SU-DHL-6 (cell line): ENCODE measurements around the gene AHR.
"Not testable (repeated sequence)": the region's sequence is repeated elsewhere in the genome, so short reads cannot be mapped to it uniquely, and the experiment has no call there.

Experiments
- H2AFZ ChIP-seq: fragments of 200-600 bp; sonication (generic); 2 replicates; pipeline ENCODE4 v1.6.1; 2014; ENCODE audit warnings: low read depth, mild to moderate bottlenecking, moderate library complexity, mixed read lengths, antibody characterized with exemption, low read length; ENCODE audit not compliant: severe bottlenecking
- H3F3A ChIP-seq: fragments of 200-600 bp; shearing (Covaris generic); 2 replicates; pipeline ENCODE4 v1.6.0; 2016; ENCODE audit warnings: antibody characterized with exemption, mild to moderate bottlenecking; ENCODE audit not compliant: insufficient read depth
- H3K27ac ChIP-seq: fragments of 200-600 bp; sonication (generic); 2 replicates; pipeline ENCODE4 v1.5.1; 2016; ENCODE audit warnings: low read depth, mild to moderate bottlenecking, low read length, moderate library complexity, mixed read lengths
- H3K27me3 ChIP-seq: fragments of 200-600 bp; sonication (generic), shearing (Covaris generic); 2 replicates; pipeline ENCODE4 v1.6.0; 2014; ENCODE audit warnings: mild to moderate bottlenecking, low read length
- H3K36me3 ChIP-seq: fragments of 200-600 bp; sonication (generic); 2 replicates; pipeline ENCODE4 v1.6.1; 2014; ENCODE audit warnings: mild to moderate bottlenecking, low read length, mixed read lengths
- H3K4me2 ChIP-seq: fragments of 300-600, 200-600 bp; shearing (Covaris generic), sonication (generic); 2 replicates; pipeline ENCODE4 v1.6.0; 2014; ENCODE audit warnings: low read length, low read depth, mild to moderate bottlenecking; ENCODE audit not compliant: poor library complexity, severe bottlenecking
- H3K4me3 ChIP-seq: fragments of 200-600 bp; sonication (generic); 2 replicates; pipeline ENCODE4 v1.5.1; 2014; ENCODE audit warnings: antibody characterized with exemption, low read length, mild to moderate bottlenecking, mixed read lengths; ENCODE audit not compliant: insufficient read depth, poor library complexity, severe bottlenecking
- H3K79me2 ChIP-seq: fragments of 200-600 bp; sonication (generic); 2 replicates; pipeline ENCODE4 v1.6.1; 2014; ENCODE audit warnings: mild to moderate bottlenecking, low read length, moderate library complexity; ENCODE audit not compliant: insufficient read depth
- H3K9ac ChIP-seq: fragments of 200-600 bp; sonication (generic); 2 replicates; pipeline ENCODE4 v1.7.0; 2014; ENCODE audit warnings: mild to moderate bottlenecking, low read length
- H3K9me2 ChIP-seq: fragments of 200-600 bp; sonication (generic); replicated peaks from 2 replicates; pipeline ENCODE4 v1.6.1; 2014; ENCODE audit warnings: low read length; ENCODE audit not compliant: insufficient read depth
- H3K9me3 ChIP-seq: fragments of 200-600 bp; sonication (generic); 2 replicates; pipeline ENCODE4 v1.6.1; 2014; ENCODE audit warnings: low read length, mixed read lengths; ENCODE audit not compliant: insufficient read depth
- H4K20me1 ChIP-seq: fragments of 200-600 bp; sonication (generic); 2 replicates; pipeline ENCODE4 v1.6.1; 2014; ENCODE audit warnings: low read depth, mild to moderate bottlenecking, antibody characterized with exemption, low read length, moderate library complexity, mixed read lengths
- CTCF ChIP-seq: fragments of 200-600 bp; sonication (generic); IDR thresholded peaks from one replicate; pipeline ENCODE4 v1.5.1; 2017; ENCODE audit warnings: antibody characterized with exemption, mild to moderate bottlenecking, low read length, moderate library complexity; ENCODE audit not compliant: insufficient read depth, poor library complexity, severe bottlenecking
- EZH2phosphoT487 ChIP-seq: fragments of 200-600 bp; sonication (generic), shearing (Covaris generic); conservative IDR thresholded peaks from 2 replicates; pipeline ENCODE4 v1.6.1; 2018; ENCODE audit warnings: mild to moderate bottlenecking, antibody characterized with exemption, low read length, moderate library complexity, mixed read lengths

The AHR gene

DNA sequence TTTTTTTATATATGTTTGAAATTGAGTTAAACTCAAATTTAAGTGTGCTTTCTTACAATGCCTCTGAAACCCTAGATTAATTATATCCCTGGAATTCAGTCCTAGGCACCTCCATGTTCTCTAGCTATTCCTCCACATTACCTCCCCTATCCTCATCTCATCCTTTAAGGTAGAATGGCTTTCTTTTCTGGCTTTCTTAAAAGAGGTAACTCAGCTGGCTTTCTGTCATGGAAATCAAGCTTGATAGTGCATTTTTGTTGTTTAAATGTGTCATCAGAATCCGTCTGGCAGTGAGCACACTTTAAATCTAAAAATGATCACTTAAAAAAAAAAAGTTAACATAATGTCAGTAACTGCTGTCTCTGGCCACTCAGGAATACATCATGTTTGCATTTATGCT is 42.2 kb downstream of the AHR start:
- Histone ChIP-seq H3K9me3 (no peaks in the 10 kb centered on the region), H2AFZ (no peak overlapping the region), H3K4me2 (no peak overlapping the region), H3K4me3 (no peak overlapping the region), H3F3A (no peaks in the 10 kb centered on the region; the same call in 1 of the 2 replicates), H4K20me1 (peaks cover 4% of the 10 kb centered on the region; the same call in 1 of the 2 replicates), H3K9me2 (no peaks in the 10 kb centered on the region), H3K36me3 (peaks cover 32% of the 10 kb centered on the region; the same call in 1 of the 2 replicates), H3K79me2 (peaks cover 6% of the 10 kb centered on the region; the same call in 1 of the 2 replicates), H3K27me3 (no peaks in the 10 kb centered on the region), H3K27ac (no peak overlapping the region), H3K9ac (no peak overlapping the region)
- no peak for TF ChIP-seq CTCF
- no peak for TF ChIP-seq EZH2phosphoT487

GRCh38 chr7:17342756-17343155 is 44.3 kb downstream of the AHR start:
- TF ChIP-seq EZH2phosphoT487, result no peak
- TF ChIP-seq CTCF, result no peak
- H3K79me2 ChIP-seq, result peaks cover 6% of the 10 kb centered on the region; the same call in 1 of the 2 replicates
- no peak overlapping the region for H2AFZ ChIP-seq
- peaks cover 4% of the 10 kb centered on the region; the same call in 1 of the 2 replicates for H4K20me1 ChIP-seq
- no peaks in the 10 kb centered on the region for H3K9me2 ChIP-seq
- no peaks in the 10 kb centered on the region for H3F3A ChIP-seq
- no peaks in the 10 kb centered on the region for H3K9me3 ChIP-seq
- no peak overlapping the region for H3K4me2 ChIP-seq
- no peaks in the 10 kb centered on the region for H3K27me3 ChIP-seq
- H3K4me3 ChIP-seq, result no peak overlapping the region
- H3K36me3 ChIP-seq, result peaks cover 21% of the 10 kb centered on the region; the same call in 1 of the 2 replicates
- H3K9ac ChIP-seq, result no peak overlapping the region
- no peak overlapping the region for H3K27ac ChIP-seq

- Histone ChIP-seq H3K4me3 (no peak overlapping the region), H3K27me3 (no peaks in the 10 kb centered on the region), H3F3A (no peaks in the 10 kb centered on the region), H3K4me2 (no peak overlapping the region), H4K20me1 (no peaks in the 10 kb centered on the region), H3K9me2 (no peaks in the 10 kb centered on the region), H3K36me3 (no peaks in the 10 kb centered on the region; the same call in 1 of the 2 replicates), H3K9me3 (no peaks in the 10 kb centered on the region), H3K79me2 (no peaks in the 10 kb centered on the region; the same call in 1 of the 2 replicates), H2AFZ (no peak overlapping the region), H3K9ac (no peak overlapping the region), H3K27ac (no peak overlapping the region)
- TF ChIP-seq EZH2phosphoT487, result no peak
- no peak for TF ChIP-seq CTCF
Observed at GRCh38 chr7:17347401-17347800, 48.9 kb downstream of the AHR start.

- H3K9me3 ChIP-seq, H3K9me2 ChIP-seq, H3K79me2 ChIP-seq, H3F3A ChIP-seq, H3K4me3 ChIP-seq, H3K27me3 ChIP-seq, H2AFZ ChIP-seq, H4K20me1 ChIP-seq, H3K27ac ChIP-seq, H3K36me3 ChIP-seq, H3K4me2 ChIP-seq, H3K9ac ChIP-seq: not testable (repeated sequence)
Observed at GRCh38 chr7:17348932-17349331, 50.5 kb downstream of the AHR start.

- not testable (repeated sequence) for H3K4me2 ChIP-seq, H4K20me1 ChIP-seq, H2AFZ ChIP-seq, H3K79me2 ChIP-seq, H3F3A ChIP-seq, H3K4me3 ChIP-seq, H3K9me3 ChIP-seq, H3K9ac ChIP-seq, H3K9me2 ChIP-seq, H3K36me3 ChIP-seq, H3K27me3 ChIP-seq, H3K27ac ChIP-seq
Observed at GRCh38 chr7:17350321-17350720, 51.9 kb downstream of the AHR start.
